Hematopoietic multipotent progenitor cell treated with erythropoietin and hydrocortisone succinate and interleukin-3 and kit ligand, for 17 days (in vitro differentiated cells): ENCODE measurements around the gene MLLT11.

ENCODE experiments used
- DNase-seq: peaks from one replicate; pipeline ENCODE4 v3.0.0-alpha.2; 2015; ENCODE audit warnings: low spot score

The MLLT11 gene, protein sequence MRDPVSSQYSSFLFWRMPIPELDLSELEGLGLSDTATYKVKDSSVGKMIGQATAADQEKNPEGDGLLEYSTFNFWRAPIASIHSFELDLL

DNA sequence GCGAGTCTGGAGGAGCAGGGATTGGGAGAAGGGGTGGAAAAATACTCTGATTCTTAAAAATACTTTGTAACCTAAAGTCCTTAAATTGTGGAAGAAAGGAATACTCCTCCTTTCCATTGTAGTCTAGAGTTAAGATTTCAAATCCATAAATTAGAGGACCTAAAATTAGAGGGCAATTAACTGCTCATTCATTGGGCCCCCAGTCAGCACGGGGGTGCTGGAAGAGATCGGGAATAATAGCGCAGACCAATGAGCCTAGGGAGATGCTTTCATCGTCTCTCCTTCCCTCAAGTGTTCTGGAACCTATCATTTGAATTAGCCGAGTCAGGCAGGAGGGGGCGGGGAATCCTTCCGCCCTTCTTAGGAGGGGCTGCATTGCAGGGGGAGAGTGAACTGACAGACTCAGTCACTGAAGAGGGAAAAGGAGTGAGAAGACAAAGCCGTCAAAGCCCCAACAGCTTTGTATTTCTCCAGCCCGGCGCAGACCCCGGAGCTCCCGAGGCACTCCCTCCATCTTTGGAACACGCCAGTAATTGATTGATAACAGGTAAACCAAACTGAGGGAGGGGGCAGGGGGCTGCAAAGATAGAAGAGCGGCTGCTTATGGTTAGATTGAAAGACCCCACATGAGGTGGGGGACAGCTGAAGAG, at the start of gene MLLT11:
Gene MLLT11, plus strand, starts transcription at position 391 of the 650 bp plus-strand sequence. CDS start 6,828 bp downstream, outside the sequence.
- DNase-seq = peak; percentile 4

DNA sequence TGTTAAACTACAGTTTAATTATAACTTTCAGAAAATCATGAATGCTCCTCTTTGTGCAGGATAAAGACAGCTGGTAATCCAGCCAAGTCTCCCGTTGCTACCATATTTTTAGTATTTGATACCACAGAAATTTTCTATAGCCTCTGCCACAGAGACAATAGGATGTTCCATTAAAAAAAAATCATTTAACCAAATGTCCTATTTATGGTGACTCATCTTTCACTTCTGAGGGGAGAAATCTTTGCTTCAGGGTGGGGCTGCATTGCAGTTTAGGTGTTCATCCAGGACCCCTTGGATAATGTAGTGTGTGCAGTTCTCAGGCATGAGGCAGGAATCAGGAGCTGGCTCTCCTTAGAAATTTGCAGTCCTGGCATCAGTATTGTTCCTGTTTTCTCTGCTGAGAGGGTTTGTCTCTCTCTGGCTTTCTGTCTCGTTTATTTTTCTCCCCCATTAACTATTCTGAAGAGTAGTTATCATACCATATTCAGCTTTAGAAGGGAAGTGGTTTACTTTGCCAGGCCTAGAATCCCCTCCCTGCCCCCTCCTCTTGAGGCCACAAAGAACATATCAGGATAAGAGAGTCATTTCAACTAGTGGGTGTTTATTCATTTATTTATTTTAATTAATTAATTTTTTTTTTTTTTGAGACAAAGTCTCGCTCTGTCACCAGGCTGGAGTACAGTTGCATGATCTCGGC, 48.9 kb upstream of the MLLT11 start:
- DNase-seq = no peak

DNA sequence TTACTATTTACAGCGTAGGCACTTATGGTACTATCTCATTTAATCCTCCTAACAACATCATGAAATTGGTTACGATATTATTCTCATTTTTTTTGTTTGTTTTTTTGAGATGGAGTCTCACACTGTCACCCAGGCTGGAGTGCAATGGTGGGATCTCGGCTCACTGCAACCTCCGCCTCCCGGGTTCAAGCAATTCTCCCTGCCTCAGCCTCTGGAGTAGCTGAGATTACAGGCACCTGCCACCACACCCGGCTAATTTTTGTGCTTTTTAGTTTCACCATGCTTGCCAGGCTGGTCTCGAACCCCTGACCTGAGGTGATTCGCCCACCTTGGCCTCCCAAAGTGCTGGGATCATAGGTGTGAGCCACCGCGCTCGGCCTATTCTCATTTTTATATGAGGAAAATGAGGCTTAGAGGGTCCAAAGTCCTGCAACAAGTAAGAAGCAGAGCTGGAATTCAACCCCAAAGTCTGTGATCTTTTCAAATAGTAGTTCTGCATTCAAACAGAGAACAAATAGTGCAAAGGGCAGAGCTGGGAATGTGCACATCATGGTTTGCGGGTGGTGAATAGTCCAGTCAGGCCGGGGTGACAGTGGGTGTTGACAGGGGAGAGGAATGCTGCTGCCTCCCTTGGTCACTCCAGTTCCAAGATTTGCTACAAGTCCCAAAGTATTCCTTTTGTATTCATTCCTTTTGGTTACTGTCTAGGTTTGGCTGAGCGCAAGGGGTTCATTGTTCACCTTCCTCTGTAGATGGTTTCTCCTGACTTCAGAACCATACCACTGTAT, 47.3 kb upstream of the MLLT11 start:
- DNase-seq = no peak

DNA sequence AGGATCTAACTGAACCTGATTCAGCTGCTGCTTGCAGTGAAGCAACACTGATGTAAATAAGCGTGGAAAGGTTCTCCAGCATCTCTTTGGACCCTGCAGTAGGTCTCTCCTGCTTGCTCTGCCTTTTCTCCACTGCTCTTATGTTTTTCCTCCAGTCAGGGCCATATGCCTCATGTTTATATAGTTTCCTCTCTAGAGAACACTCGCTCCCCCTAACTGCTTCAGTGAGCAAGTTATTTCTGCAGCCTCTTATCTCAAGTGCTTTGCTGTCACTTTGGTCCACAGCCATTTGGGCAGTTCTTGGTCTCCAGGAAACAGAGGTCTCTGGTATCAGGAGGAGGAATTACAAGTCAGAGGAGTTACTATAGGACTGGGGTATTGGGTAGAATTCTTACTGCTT, 46.7 kb upstream of the MLLT11 start:
- DNase-seq = peak; percentile 63

DNA sequence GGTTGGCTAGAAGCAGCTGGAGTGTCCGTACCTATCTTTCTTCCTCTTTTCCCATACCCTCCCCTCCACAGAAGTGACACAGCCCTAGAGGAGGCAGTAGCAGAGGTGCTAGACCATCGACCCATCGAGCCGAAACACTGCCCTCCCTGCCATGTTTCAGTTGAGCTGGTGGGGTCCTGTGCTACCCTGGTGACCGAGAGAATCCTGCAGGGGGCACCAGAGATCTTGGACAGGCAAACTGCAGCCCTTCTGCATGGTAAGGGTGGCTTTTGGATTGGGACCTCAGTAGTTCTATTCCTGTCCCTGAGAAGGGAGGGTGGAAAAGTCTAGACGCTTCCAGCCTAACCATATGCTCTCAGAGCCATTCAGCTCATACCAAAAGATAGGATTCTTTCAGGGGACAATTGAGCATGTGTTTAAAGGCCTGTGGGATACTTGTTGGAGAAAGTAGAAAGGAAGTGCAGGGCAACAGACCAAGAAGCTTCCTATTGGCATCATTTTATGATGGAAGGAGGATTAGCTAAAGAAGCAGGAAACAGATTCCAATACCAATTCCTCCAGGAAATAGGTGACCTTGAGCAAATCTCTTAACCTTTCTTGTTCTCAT, 35.6 kb upstream of the MLLT11 start:
- DNase-seq = peak; percentile 81

DNA sequence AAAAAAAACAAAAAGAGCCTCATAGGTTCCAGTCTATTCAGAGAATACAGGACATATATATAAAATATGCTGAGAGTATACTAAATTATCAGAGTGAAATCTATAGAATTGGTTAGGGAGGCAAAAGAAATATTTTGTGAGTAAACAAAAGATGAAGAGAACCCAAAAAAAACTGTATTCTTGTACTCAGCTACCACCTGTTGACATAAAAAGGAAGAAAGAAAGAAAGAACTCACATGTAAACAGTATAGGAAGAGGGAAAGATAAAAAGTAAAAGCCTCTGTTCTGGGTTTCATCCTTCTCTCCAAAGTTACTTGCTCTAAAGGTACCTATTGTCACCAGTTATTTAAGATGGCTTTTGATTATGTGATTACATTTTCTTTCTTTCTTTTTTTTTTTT, 33.7 kb upstream of the MLLT11 start:
- no peak for DNase-seq

DNA sequence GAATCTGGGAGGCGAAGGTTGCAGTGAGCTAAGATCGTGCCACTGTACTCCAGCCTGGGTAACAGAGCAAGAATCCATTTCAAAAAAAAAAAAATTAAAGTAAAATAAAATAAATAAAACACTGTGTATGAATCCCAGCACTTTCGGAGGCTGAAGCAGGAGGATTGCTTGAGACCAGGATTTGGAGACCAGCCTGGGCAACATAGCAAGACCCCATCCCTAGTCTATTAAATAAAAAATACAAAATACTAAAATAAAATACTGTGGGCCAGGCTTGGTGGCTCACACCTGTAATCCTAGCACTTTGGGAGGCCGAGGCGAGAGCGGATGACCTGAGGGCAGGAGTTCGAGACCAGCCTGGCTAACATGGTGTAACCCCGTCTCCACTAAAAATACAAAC, 28.0 kb upstream of the MLLT11 start:
- DNase-seq = no peak

DNA sequence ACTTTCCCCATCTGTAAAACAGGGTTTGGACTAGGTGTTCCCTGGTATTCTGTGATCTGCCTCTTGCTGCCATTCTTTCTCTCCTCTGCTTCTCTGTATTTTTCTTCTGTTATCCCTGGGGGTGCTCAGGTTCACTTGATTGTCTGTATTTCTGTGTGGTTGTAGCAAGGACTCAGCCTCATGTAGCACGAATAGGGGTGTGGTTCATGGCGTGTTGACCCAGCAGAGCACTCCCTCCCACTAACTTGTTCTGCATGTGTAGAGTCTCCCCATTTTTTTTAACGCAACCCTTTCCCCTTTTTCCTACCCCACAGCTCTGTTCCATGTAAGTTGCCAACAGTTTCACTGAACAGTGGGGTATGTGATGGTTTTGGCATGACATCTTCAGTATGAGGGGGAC, 25.0 kb upstream of the MLLT11 start:
- DNase-seq = no peak

DNA sequence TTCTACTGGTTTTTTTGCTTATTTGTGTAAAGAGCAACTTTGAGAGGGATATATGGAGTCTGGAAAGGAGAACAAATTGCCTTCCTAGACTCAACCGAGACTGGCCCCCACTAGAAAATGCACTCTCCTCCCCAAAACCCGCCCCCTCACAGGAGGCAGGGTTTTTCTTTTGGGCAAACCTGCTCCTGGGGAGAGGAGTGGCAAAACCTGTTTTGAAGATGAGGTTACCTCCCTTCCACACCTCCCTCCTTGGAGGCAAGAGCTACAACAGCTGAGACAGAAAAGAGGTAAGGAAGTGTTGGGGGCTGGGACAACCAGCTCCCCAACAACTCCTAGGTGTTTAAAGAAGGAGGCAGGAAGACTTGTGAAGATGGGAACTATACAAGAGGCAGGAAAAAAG, 23.8 kb upstream of the MLLT11 start, which contains the start of gene BNIPL:
Gene BNIPL, plus strand, starts transcription at position 231 of the 400 bp plus-strand sequence. Its CDS starts 140 bp downstream, at position 371.
- DNase-seq = no peak

DNA sequence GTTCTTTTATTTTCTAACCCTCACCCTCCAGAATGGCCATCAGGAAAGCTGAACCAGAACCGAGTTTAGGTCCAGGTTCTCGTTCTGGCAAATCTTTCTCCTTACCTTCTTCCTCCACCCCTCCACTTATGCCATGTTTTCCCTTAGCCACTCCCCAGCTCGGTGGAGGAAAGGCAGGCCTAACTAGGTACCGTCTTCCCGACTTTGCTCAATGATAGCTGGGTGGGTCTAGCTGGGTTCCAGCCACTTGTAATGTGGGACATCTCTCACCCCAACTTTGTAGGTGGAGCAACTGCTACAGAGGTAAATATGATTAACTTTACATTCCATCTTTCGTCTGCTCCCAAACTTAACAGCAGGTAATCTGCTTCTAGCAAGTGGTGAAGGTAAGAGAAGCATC, 23.2 kb upstream of the MLLT11 start:
- DNase-seq = no peak

DNA sequence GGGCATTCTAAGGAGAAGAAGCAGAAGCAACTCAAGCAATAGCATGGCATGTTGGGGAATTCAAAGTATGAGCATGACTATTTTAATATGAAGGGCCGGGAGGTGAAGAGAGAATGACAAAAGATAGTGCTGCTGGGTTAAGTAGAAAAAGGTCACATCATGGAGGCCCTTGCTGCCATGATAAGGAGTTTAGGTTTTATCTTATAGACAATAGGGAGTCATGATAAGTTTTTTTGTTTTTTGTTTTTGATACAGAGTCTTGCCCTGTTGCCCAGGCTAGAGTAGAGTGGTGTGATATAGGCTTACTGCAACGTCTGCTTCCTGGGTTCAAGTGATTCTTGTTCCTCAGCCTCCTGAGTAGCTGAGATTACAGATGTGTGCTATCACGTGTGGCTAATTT, 20.7 kb upstream of the MLLT11 start:
- no peak for DNase-seq

DNA sequence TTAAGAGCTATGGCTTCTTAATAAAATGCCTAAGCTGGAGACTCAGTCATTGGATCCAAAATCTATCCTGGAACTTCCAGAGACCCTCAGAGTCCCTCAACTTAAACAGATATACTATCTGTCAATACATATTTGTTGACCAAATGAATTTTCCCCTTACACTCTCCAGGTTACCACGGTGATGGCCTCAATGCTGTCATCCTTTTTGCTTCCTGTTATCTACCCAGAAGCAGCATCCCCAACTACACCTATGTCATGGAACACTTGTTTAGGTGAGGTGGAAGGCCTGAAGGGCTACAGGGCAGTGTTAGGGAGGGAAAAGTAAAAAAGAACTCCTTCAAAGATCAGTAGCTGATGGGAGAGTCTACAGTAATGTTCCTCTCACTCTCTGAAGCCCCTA, 17.0 kb upstream of the MLLT11 start:
- DNase-seq = no peak

DNA sequence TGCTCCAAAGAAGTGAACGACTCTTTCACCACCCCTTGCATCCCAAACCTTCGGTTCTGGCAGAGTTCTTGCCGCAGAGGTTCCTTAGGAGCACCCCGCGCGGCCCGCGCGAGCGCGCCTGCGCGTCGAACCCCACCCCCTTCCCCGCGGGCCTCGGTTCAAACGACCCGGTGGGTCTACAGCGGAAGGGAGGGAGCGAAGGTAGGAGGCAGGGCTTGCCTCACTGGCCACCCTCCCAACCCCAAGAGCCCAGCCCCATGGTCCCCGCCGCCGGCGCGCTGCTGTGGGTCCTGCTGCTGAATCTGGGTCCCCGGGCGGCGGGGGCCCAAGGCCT, 12.6 kb upstream of the MLLT11 start, which contains the start of gene C1orf56:
Gene C1orf56, plus strand, starts transcription at position 161 of the 334 bp plus-strand sequence. Its CDS starts 97 bp downstream, at position 258.
- no peak for DNase-seq

DNA sequence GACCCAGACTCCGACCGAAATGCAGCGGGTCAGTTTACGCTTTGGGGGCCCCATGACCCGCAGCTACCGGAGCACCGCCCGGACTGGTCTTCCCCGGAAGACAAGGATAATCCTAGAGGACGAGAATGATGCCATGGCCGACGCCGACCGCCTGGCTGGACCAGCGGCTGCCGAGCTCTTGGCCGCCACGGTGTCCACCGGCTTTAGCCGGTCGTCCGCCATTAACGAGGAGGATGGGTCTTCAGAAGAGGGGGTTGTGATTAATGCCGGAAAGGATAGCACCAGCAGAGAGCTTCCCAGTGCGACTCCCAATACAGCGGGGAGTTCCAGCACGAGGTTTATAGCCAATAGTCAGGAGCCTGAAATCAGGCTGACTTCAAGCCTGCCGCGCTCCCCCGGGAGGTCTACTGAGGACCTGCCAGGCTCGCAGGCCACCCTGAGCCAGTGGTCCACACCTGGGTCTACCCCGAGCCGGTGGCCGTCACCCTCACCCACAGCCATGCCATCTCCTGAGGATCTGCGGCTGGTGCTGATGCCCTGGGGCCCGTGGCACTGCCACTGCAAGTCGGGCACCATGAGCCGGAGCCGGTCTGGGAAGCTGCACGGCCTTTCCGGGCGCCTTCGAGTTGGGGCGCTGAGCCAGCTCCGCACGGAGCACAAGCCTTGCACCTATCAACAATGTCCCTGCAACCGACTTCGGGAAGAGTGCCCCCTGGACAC, 12.1 kb upstream of the MLLT11 start:
- DNase-seq = peak; percentile 55

DNA sequence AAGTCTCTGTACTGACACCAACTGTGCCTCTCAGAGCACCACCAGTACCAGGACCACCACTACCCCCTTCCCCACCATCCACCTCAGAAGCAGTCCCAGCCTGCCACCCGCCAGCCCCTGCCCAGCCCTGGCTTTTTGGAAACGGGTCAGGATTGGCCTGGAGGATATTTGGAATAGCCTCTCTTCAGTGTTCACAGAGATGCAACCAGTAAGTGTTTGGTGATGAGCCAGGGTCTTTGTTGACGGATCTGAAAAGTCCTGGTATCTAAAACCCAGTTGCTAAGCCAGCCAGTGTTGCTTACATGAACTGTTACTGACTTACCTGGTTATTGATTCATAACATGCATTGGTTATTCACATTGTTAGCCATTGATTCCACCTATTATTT, 11.6 kb upstream of the MLLT11 start:
- no peak for DNase-seq

DNA sequence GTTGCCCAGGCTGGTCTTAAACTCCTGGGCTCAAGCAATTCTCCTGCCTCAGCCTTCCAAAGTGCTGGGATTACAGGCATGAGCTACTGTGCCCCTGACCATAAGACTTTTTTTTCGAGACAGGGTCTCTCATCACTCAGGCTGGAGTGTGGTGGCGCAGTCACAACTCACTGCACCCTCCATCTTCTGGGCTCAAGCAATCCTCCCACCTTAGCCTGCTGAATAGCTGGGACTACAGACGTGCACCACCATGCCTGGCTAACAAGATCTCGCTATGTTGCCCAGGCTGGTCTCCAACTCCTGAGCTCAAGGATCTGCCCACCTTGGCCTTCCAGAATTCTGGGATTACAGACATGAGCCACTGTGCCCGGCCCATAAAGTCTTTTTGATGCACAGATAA, 10.7 kb upstream of the MLLT11 start:
- DNase-seq = no peak

DNA sequence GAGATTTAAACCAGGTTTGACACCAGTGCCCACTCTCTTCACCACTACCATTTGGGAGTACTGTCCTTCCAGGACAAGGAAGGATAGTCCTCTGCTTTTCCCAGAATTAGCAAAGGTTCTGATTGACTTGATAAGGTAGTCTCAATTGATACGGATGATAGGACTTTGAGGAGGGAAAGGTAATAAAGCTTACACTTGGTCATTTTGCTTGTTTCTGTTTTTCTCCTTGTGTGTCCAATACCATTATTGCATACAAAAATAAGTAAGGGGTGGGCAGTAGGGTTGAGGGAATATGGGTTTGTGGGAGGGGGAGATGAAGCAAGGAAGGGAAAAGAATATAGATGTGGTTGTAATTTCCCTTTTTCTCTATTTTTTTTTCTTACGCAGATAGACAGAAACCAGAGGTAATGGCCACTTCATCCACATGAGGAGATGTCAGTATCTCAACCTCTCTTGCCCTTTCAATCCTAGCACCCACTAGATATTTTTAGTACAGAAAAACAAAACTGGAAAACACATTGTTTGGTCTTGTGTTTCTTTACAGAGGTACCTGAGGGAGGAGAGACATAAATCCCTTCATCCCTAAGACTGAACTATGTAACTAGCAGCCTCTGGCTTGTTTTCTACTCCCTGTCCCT, 10.0 kb upstream of the MLLT11 start:
- no peak for DNase-seq

DNA sequence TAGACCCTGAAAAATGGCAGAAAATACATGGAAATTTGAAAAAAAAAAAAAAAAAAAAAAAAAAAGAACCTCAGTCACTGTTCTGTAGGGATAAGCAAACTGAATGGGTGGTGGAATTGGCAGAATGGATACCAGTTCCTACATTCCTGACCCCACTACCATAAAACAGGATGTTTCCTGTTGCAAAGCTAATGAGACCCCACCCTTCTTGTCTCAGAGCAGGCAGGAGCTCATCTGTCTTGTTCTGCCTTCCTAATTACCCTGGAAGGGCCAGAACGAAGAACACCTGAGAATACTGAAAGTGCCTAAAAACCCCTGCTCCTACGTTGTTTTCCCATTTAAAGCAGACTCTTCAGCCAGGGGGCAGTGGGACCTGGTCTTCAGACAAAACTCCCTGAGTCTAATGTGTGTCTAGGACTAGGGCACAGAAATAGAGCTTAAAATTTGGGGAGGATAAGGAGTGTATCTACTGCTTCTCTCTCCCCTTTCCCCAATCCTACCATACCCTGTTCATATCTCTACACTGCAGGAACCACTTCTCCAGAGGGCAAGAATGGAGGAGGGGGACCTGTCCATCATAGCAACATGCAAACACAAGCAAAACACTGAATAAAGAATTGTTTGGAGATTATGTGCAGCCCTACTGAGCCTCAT, 8.7 kb upstream of the MLLT11 start:
- DNase-seq = no peak

DNA sequence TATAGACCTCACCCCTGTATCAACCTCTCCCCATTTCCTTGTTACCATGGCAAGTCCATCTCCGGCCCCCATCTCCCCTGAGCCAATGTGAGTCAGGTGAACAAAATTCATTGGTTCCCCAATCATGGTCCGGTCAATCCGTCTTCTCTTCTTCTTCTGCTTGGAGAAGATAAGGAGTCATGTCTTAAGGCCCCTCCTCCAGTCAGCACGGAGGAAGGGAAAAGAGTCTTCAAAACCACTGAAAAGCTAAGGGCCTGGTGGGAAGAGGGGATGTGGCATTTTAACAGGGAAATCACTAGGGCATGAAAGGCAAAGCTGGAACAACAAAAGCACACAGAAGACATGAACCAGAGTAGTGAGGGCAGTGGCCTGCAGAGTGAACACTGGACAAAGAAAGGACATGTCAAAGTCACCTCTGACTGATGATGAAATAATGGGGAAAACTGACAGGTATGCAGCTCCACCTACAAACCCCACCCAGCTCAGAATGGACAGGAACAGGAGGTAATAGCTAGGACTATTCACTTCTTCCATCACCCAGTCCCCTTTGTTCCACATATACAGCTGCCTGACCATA, 5.1 kb upstream of the MLLT11 start:
- no peak for DNase-seq

DNA sequence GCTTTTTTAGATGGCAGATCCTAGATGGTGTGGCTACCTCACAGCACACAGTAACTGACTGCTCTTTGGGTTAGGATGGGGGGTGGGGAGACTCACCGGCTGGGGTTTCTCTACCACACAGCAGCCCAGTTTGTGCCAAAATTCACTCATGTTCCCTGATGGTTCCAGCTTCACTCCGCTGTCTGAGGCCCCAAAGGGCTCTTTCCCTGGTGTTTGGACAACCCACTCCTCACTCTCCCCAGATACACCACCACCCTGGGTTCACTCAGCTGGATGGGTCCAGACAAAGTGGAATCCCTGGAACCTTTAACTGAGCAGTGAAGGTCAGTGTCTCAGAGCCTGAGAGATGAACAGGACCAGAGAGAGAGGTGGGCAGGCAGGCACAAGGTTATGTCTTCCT, 4.6 kb upstream of the MLLT11 start:
- no peak for DNase-seq
